Measurements from ENCODE around the gene UTS2. TPM values are rescaled to one million over a fixed set of nuclear protein-coding genes. Genes with fewer than 3 reads are reported as not detected.

UTS2 gene, protein sequence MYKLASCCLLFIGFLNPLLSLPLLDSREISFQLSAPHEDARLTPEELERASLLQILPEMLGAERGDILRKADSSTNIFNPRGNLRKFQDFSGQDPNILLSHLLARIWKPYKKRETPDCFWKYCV
- polyA plus RNA-seq (2012; ENCODE audit: missing spikeins): not detected

DNA sequence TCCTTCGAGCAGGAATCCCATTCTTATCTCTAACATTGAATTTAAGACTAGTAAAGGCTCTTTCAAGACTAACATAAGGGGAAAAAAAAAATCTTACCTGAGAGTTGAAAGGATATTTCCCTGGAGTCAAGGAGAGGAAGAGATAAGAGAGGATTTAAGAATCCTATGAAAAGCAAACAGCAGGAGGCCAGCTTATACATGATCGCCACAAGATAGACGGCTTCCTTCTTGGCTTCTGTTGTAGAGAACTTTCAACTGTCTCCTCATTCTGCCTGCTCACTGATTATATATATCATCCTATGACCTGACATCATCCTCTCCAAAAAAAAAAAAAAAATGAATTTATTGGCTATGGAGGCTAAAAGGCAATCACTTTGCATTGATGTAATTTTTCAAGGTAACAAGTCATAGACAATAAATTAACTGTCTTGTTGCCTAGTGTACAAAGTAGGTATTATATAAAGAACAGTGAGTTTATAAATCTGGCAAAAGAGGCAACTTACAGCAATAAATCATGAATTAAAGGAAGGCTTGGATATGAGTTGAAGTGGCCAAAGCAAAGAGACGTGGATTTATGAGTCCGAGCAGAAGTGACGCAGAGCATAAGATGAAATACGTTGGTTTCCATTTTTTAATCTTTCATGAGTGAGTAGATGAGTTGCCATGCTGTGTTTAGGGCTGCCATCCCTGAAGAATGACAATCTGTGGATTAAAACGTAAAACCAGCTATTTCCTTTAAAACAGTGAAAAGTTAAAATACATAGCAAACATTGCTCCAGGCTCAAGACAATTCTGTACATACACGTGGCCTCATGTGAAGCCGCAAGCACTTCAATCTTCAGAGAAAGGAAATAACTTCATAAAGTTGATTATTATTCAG lies at the start of gene UTS2:
UTS2 (minus strand) TSS at position 262 of the 880 bp plus-strand sequence; CDS start at position 200, 62 bp downstream.
- FAIRE-seq (no peak), DNase-seq (ENCODE audit: insufficient read length) (no peak)
- TF ChIP-seq POLR2AphosphoS5 (IDR thresholded peaks at IDR 0.05; ENCODE audit: low read depth, low read length): no peak
- no peak for TF ChIP-seq TAF1 (IDR thresholded peaks at IDR 0.05; ENCODE audit: borderline replicate concordance, low read depth, low read length)
- no peak for TF ChIP-seq POLR2A (IDR thresholded peaks at IDR 0.05; ENCODE audit: low read depth, low read length)

DNA sequence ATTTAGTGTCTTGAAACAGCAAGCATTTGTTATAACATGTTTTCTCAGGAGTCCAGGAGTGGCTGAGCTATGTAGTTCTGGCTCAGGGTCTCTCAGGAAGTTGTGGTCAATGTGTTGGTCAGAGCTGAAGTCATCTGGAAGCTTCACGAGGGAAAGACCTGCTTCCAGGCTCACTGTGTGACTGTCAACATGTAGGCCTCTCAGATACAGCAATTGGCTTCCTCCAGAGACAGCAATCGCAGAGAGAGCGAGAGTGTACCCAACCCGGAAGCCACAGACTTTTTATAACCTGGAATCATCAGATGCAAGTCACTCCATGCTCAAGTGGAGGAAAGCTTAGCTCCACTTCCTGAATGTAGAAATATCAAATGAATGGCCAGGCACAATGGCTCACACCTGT lies 46.9 kb upstream of the UTS2 start:
- TF ChIP-seq POLR2A (IDR thresholded peaks at IDR 0.05; ENCODE audit: low read depth, low read length): no peak
- no peak for TF ChIP-seq TAF1 (IDR thresholded peaks at IDR 0.05; ENCODE audit: borderline replicate concordance, low read depth, low read length)
- TF ChIP-seq POLR2AphosphoS5 (IDR thresholded peaks at IDR 0.05; ENCODE audit: low read depth, low read length): no peak
- no peak for FAIRE-seq
- DNase-seq (ENCODE audit: insufficient read length): no peak

DNA sequence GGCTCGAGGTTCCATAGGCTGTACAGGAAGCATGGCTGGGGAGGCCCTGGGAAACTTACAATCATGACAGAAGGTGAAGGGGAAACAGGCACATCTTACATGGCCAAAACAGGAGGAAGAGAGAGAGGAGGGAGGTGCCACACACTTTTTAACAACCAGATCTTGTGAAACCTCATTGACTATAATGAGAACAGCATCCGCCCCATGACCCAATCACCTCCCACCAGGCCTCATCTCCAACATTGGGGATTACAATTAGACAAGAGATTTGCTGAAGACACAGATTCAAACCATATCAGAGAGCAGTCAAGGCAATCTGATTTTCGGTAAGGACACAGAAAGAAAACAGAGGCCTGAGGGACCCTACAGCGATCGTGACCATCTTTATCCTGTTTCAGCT lies 46.1 kb upstream of the UTS2 start:
- TF ChIP-seq POLR2AphosphoS5 (IDR thresholded peaks at IDR 0.05; ENCODE audit: low read depth, low read length): no peak
- TF ChIP-seq POLR2A (IDR thresholded peaks at IDR 0.05; ENCODE audit: low read depth, low read length): no peak
- TF ChIP-seq TAF1 (IDR thresholded peaks at IDR 0.05; ENCODE audit: borderline replicate concordance, low read depth, low read length): no peak
- FAIRE-seq (no peak), DNase-seq (ENCODE audit: insufficient read length) (no peak)

DNA sequence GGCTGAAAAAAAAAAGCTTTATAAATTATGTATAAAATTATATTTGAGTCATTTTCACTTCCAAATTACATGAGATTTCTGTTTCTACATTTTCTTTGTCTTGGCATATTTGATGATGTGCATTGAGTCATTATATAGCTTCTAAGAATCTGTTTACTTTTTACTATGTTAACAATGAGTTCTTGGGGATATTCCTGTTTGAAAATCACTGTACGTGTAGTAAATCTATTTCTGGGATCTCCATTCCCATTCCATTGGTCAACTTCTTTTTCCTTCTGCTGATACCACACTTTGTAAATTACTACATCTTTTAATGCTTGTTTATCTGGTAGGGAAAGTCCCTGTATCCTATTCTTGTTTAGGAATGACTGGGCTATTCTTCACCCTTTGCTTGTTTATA lies 44.1 kb upstream of the UTS2 start:
- TF ChIP-seq TAF1 (IDR thresholded peaks at IDR 0.05; ENCODE audit: borderline replicate concordance, low read depth, low read length) (no peak), POLR2A (IDR thresholded peaks at IDR 0.05; ENCODE audit: low read depth, low read length) (no peak), POLR2AphosphoS5 (IDR thresholded peaks at IDR 0.05; ENCODE audit: low read depth, low read length) (no peak)

DNA sequence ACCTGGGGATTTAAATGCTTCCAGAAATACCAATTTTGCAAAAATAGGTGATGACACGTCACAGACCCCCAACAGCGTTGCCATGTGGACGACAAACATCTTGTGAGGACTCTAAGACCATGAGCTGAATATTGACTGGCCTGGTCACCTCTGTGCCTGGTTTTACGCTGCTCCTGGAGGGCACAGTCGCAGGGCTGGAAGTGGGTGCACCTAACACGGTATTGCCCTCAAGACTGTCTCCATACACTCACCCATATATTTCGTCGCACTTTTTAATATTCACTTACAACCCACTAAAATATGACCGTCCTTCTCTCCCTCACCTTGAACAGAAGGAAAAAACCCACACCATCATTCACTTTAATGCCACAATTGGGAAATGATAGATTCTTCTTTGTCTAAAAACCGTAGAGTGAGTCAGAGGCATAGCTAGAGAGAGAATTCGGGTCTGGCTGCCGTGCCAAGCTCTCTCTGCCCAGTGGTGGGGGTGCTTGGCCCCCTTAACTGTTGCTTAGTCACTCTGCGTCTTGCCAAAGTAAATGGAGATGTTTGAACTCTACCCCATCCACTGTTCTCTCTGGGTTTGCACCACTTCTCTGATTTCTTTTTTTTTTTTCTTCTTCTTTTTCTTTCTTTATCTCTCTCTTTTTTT lies 40.8 kb upstream of the UTS2 start:
- no peak for TF ChIP-seq TAF1 (IDR thresholded peaks at IDR 0.05; ENCODE audit: borderline replicate concordance, low read depth, low read length)
- TF ChIP-seq POLR2A (IDR thresholded peaks at IDR 0.05; ENCODE audit: low read depth, low read length): no peak
- TF ChIP-seq POLR2AphosphoS5 (IDR thresholded peaks at IDR 0.05; ENCODE audit: low read depth, low read length): no peak
- no peak for FAIRE-seq

More for the DNA sequence above, 44.1 kb upstream of the UTS2 start:
- FAIRE-seq (no peak), DNase-seq (ENCODE audit: insufficient read length) (no peak)

DNA sequence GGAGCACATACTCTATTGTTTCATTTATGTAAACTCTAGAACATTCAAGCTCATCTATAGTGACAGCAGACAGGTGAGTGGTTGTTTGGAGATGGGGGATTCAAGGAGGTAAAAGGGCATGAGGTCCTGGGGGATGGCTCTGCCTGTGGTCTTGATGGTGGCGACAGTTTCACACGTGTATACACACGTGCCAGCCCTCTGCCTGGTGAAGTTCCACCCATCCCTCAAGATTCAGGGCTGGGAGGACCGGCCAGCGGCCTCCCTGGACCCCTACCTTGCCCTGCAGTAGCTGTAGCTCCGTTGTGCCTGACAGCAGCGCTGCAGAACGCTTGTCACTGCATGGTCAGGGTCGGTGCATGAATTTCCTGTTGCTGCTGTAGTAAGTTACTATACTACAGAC lies 38.9 kb upstream of the UTS2 start:
- no peak for FAIRE-seq
- no peak for DNase-seq (ENCODE audit: insufficient read length)
- TF ChIP-seq POLR2A (IDR thresholded peaks at IDR 0.05; ENCODE audit: low read depth, low read length) (no peak), TAF1 (IDR thresholded peaks at IDR 0.05; ENCODE audit: borderline replicate concordance, low read depth, low read length) (no peak)

More for the DNA sequence above, 40.8 kb upstream of the UTS2 start:
- no peak for DNase-seq (ENCODE audit: insufficient read length)

DNA sequence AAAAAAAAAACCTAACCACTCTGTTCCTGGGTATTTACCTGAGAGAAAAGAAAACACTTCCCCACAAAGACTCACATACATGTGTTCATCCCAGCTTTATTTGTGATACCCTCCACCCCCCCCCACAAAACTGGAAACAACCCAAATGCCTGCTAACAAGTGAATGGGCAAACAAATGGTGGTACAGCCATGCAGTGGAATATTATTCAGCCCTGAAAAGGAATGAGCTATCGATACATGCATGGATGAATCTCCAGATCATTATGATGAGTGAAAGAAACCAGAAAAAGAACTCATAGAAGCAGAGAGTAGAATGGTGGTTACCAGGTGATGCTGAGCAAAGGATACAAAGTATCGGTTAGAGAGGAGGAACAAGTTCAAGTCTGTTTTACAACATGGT lies 38.0 kb upstream of the UTS2 start:
- DNase-seq (ENCODE audit: insufficient read length) (no peak), FAIRE-seq (no peak)
- TF ChIP-seq POLR2AphosphoS5 (IDR thresholded peaks at IDR 0.05; ENCODE audit: low read depth, low read length) (no peak), TAF1 (IDR thresholded peaks at IDR 0.05; ENCODE audit: borderline replicate concordance, low read depth, low read length) (no peak), POLR2A (IDR thresholded peaks at IDR 0.05; ENCODE audit: low read depth, low read length) (no peak)

DNA sequence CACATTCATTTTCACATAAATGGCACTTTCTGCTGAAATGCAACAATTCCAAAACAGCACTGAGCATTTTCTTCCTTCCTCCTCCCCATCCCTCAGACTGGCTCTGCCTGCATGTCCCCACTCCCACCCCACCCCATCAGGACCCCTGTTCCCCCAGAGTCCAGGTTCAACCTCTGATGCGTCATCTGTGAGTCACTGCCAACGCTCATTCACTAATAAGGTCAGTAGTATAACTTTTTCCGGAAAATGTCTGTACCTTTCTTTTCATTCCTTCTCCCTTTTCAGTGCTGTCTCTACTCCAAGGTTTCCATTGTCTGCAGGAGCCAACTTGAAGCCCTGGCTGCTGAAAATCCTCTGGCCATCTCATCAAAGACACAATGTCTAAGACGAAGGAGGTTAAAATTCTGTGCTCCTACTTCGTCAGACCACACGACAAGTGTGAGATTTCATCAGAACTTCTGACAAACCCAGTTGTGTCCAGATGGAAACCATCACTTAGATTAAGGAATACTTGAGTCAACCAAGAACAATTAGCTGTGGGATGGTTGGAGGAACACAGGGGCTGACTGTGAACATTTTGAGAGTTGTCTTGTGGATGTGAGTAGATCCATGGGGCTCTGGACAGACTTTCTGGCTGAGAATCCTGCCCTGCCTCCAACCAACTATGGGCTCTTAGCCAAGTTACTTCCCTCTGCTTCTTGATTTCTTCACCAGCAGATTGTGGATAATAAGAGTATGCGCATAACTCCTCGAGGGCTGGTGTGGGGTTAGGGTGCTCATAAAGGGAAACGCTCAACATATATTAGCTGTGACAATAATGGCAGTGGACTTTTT lies 35.6 kb upstream of the UTS2 start:
- FAIRE-seq (no peak), DNase-seq (ENCODE audit: insufficient read length) (no peak)
- TF ChIP-seq POLR2AphosphoS5 (IDR thresholded peaks at IDR 0.05; ENCODE audit: low read depth, low read length) (no peak), POLR2A (IDR thresholded peaks at IDR 0.05; ENCODE audit: low read depth, low read length) (no peak), TAF1 (IDR thresholded peaks at IDR 0.05; ENCODE audit: borderline replicate concordance, low read depth, low read length) (no peak)

DNA sequence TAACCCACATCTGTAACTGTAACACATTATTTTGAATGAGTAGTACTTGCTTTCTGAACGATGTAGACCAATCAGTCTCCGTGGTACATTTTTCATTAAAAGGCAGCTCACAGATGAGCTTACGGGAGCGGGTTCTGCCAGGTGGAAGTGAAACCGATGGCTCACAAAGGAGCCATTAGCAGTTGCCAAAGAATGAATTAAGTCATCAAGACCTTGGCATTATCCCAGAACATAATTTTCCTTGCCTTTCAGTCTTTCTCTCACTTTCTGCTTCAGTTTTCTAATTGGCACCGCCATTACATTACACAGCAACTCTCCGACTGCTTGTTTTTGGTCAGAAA lies 33.5 kb upstream of the UTS2 start:
- FAIRE-seq (no peak), DNase-seq (ENCODE audit: insufficient read length) (no peak)
- no peak for TF ChIP-seq POLR2AphosphoS5 (IDR thresholded peaks at IDR 0.05; ENCODE audit: low read depth, low read length)

DNA sequence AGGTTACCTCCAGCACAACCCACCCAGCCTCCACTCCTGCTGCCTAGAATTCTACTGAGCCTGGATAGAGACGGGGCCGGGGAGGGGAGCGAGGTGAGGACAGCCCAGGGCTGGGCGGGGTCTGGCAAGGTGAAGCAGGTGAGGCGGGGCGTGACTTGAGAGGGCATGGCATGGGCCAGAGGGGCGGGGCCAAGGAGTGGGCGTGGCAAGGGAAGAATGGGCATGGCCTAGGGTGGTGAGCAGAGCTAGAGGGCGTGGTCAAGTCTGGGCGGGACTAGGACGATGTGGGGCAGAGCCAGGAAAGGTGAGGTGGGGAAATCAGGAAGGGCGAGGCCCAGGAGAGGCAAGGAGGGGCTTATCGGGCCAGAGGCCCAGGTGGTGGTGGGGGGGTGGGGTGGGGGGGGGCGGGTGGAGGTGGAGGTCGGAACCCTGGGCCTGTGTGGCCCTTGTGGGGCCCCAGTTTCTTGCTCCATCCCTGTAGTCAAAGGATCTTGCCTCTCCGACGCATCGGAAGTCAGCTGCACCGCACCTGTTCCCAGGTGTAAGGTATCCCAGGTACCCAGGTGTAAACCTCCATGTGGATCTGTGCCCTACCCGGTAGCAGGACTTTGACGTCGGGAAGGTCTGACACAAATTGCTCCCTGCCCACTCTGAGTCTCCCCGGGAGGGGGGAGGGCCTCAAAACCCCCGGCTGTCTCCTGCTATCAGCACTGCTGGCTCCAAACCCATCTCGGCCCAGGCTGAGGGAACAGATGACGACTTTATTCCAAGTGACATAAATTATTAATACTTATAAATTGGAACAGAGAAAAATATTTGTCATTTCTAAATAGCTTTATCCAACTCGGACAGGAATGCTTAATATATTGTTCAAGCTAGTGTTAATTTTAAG lies 32.9 kb upstream of the UTS2 start:
- no peak for TF ChIP-seq POLR2A (IDR thresholded peaks at IDR 0.05; ENCODE audit: low read depth, low read length)
- no peak for TF ChIP-seq POLR2AphosphoS5 (IDR thresholded peaks at IDR 0.05; ENCODE audit: low read depth, low read length)
- no peak for TF ChIP-seq TAF1 (IDR thresholded peaks at IDR 0.05; ENCODE audit: borderline replicate concordance, low read depth, low read length)
- FAIRE-seq (no peak), DNase-seq (ENCODE audit: insufficient read length) (no peak)
